ENCODE results near the gene ACVR1. TPM values are rescaled to one million over a fixed set of nuclear protein-coding genes. Genes with fewer than 3 reads are reported as not detected.

The ACVR1 gene
- total RNA-seq, 1 donor from 2014 or later = 66.6 TPM

DNA sequence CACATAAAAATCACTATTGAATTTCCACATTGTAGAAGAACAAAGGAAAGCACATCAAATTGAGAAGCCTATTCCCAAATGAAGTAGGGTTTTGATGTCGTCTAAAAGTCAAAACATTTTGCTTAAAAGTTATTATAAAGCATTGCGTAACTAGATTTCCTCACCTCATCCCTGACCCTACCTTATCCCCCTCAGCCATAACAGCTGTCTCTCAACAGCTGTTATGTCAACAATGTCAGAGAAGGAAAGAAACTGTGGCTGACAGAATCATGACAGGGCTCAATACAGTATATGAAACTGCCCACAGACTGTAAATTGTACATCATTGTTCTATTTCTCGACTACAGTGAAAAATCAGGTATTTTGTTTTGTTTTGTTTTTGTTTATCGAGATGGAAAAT, 184.4 kb downstream of the ACVR1 start:
- Mint-ChIP-seq H3K27ac (ENCODE audit: unreplicated experiment) (no peak overlapping the region), H3K4me1 (ENCODE audit: unreplicated experiment) (peaks cover 24% of the 10 kb centered on the region), H3K27me3 (ENCODE audit: unreplicated experiment) (no peaks in the 10 kb centered on the region), H3K9me3 (ENCODE audit: unreplicated experiment) (peaks cover 17% of the 10 kb centered on the region), H3K4me3 (ENCODE audit: unreplicated experiment) (no peak overlapping the region), H3K36me3 (ENCODE audit: unreplicated experiment) (no peaks in the 10 kb centered on the region)
- DNase-seq (ENCODE audit: extremely low spot score, unreplicated experiment) = no peak
- TF ChIP-seq, protein P1, sequence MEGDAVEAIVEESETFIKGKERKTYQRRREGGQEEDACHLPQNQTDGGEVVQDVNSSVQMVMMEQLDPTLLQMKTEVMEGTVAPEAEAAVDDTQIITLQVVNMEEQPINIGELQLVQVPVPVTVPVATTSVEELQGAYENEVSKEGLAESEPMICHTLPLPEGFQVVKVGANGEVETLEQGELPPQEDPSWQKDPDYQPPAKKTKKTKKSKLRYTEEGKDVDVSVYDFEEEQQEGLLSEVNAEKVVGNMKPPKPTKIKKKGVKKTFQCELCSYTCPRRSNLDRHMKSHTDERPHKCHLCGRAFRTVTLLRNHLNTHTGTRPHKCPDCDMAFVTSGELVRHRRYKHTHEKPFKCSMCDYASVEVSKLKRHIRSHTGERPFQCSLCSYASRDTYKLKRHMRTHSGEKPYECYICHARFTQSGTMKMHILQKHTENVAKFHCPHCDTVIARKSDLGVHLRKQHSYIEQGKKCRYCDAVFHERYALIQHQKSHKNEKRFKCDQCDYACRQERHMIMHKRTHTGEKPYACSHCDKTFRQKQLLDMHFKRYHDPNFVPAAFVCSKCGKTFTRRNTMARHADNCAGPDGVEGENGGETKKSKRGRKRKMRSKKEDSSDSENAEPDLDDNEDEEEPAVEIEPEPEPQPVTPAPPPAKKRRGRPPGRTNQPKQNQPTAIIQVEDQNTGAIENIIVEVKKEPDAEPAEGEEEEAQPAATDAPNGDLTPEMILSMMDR (IDR thresholded peaks at IDR 0.05) = no peak

DNA sequence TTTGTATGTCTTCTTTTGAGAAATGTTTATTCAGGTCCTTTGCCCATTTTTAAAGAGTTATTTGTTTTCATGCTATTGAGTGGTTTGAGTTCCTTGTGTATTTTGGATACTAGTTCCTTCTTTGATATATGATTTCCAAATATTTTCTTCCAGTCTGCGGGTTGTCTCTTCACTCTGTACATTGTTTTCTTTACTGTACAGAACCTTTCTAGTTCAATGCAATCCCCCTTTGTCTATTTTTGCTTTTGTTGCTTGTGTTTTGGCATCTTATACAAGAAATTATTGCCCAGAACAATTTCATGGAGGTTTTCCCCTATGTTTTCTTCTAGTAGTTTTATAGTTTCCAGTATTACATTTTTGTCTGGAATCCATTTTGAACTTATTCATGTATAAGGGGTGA, 185.0 kb downstream of the ACVR1 start:
- DNase-seq (ENCODE audit: extremely low spot score, unreplicated experiment) = no peak
- Mint-ChIP-seq H3K27me3 (ENCODE audit: unreplicated experiment) (no peaks in the 10 kb centered on the region), H3K4me3 (ENCODE audit: unreplicated experiment) (no peak overlapping the region), H3K4me1 (ENCODE audit: unreplicated experiment) (peaks cover 24% of the 10 kb centered on the region), H3K9me3 (ENCODE audit: unreplicated experiment) (peaks cover 17% of the 10 kb centered on the region), H3K36me3 (ENCODE audit: unreplicated experiment) (no peaks in the 10 kb centered on the region), H3K27ac (ENCODE audit: unreplicated experiment) (no peak overlapping the region)
- TF ChIP-seq, protein P1 (IDR thresholded peaks at IDR 0.05) = no peak

Other genes with a start within 250 kb of the ACVR1 start
- 0.08 and 0.16 TPM in 2 replicates for gene ACVR1C, start 247.5 kb downstream of the ACVR1 start, total RNA-seq
- gene UPP2, start 225.5 kb upstream of the ACVR1 start, total RNA-seq = not detected in 2 replicates

Measured in osteocyte (in vitro differentiated cells).